Keratinocyte (primary cell): ENCODE data around the gene HERC2.
"Not testable (repeated sequence)": the region's sequence is repeated elsewhere in the genome, so short reads cannot be mapped to it uniquely, and the experiment has no call there.

ENCODE experiments used
- EZH2 ChIP-seq: IDR thresholded peaks from one replicate; pipeline ENCODE4 v1.6.1; 2012; ENCODE audit warnings: inconsistent platforms, mild to moderate bottlenecking, low read length, moderate library complexity
- TF ChIP-seq, protein P1 (sequence below), 3 experiments: IDR thresholded peaks in 1 of 3; conservative IDR thresholded peaks in 1 of 3; optimal IDR thresholded peaks in 1 of 3; 2 replicates in 2 of 3; 3 replicates in 1 of 3; pipeline versions ENCODE3 to v1.5.1; 2011; ENCODE audit warnings: low read length in 3 of 3, mild to moderate bottlenecking in 3 of 3, moderate library complexity in 2 of 3, control low read depth in 1 of 3, inconsistent platforms in 1 of 3; ENCODE audit not compliant: insufficient read depth in 2 of 3; ENCODE audit errors: extremely low read depth in 1 of 3

DNA sequence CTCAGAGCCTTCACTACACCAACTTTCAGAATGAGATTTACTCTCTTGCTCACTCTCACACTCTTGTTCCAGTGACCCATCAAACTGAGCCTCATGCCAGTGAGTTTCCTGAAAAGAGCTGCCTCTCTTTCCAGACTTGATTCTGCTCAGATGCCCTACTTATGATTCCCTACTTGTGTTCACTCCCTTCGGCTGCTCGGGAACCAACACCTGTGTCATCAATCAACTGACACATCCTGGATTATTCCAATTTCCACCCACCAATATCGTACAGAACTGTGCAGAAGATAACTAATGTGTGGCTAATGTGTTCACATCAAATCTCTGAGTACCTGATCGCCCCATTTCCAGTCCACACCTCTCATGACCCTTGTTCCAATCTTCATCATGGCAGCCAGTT lies 100.3 kb downstream of the HERC2 start:
- TF ChIP-seq, protein P1, sequence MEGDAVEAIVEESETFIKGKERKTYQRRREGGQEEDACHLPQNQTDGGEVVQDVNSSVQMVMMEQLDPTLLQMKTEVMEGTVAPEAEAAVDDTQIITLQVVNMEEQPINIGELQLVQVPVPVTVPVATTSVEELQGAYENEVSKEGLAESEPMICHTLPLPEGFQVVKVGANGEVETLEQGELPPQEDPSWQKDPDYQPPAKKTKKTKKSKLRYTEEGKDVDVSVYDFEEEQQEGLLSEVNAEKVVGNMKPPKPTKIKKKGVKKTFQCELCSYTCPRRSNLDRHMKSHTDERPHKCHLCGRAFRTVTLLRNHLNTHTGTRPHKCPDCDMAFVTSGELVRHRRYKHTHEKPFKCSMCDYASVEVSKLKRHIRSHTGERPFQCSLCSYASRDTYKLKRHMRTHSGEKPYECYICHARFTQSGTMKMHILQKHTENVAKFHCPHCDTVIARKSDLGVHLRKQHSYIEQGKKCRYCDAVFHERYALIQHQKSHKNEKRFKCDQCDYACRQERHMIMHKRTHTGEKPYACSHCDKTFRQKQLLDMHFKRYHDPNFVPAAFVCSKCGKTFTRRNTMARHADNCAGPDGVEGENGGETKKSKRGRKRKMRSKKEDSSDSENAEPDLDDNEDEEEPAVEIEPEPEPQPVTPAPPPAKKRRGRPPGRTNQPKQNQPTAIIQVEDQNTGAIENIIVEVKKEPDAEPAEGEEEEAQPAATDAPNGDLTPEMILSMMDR (optimal IDR thresholded peaks at IDR 0.05 in 1 of 3, IDR thresholded peaks at IDR 0.05 in 1 of 3, conservative IDR thresholded peaks at IDR 0.05 in 1 of 3; ENCODE audit: extremely low read depth in 1 of 3, insufficient read depth in 2 of 3, low read length in 3 of 3): not testable (repeated sequence)
- not testable (repeated sequence) for TF ChIP-seq EZH2
